ENCODE measurements around the gene UBTF. TPM values are rescaled to one million over a fixed set of nuclear protein-coding genes. Genes with fewer than 3 reads are reported as not detected.

Gene UBTF, protein sequence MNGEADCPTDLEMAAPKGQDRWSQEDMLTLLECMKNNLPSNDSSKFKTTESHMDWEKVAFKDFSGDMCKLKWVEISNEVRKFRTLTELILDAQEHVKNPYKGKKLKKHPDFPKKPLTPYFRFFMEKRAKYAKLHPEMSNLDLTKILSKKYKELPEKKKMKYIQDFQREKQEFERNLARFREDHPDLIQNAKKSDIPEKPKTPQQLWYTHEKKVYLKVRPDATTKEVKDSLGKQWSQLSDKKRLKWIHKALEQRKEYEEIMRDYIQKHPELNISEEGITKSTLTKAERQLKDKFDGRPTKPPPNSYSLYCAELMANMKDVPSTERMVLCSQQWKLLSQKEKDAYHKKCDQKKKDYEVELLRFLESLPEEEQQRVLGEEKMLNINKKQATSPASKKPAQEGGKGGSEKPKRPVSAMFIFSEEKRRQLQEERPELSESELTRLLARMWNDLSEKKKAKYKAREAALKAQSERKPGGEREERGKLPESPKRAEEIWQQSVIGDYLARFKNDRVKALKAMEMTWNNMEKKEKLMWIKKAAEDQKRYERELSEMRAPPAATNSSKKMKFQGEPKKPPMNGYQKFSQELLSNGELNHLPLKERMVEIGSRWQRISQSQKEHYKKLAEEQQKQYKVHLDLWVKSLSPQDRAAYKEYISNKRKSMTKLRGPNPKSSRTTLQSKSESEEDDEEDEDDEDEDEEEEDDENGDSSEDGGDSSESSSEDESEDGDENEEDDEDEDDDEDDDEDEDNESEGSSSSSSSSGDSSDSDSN
- 44.5 TPM for total RNA-seq (2013)
- polyA plus RNA-seq: 10 to 100 TPM in 2 of 3 donors, 1 to 10 TPM in 1; 6.0 to 13.1 (median 12.5) TPM
- 27.2 and 40.0 TPM in 2 replicates for polyA minus RNA-seq
- total RNA-seq: 6.3 to 35.4 (median 28.8) reads per million in 11 experiments

DNA sequence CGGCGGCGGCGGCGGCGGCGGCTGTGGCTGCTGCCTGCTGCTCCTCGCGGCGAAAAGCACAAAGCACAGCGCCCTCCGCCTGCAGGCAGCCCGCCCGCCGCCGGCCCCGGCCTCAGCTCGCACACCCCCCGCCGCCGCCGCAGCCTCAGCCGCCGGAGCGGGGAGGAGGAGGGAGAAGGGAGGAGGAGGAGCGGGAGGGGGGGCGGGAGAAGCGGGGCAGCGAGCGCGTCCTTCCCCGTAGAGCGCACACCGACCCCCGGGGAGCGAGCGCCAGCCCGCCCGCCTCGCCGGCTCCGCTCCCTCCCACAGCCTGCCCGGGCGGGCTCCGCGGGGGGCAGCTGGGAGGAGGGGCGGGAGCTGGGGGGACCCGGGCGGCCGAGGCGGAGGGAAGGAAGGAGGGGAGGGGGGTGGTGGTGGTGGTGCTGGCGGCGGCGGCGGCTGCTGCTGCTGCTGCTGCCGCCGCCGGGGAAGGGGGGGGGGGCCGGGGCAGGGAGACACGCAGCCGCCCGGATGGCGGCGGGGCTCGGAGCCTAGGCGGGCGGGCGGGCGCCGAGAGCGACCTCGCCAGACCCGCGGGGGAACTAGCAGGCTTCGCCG, at the start of gene UBTF:
UBTF (minus strand) TSS at position 60 of the 597 bp plus-strand sequence. CDS start 1,446 bp downstream, outside the sequence.
- Mint-ChIP-seq H3K36me3 (peaks cover 24 to 27% of the 10 kb centered on the region in 2 donors), H3K27me3 (ENCODE audit: low read depth in 3 of 3) (peaks cover 5 to 7% (median 6%) of the 10 kb centered on the region in 3 donors), H3K9me3 (peaks cover 0 to 2% (median 0%) of the 10 kb centered on the region in 7 donors), H3K27ac (peak within 1 kb of the TSS in 6 of 7 donors; percentile 45 to 93 (median 87)), H3K4me1 (peaks cover 42% of the 10 kb centered on the region), H3K4me3 (peak within 1 kb of the TSS; percentile 94 to 96)
- H3K4me3 ChIP-seq (replicated peaks in 1 of 3; ENCODE audit: low read depth in 2 of 3, low read length in 3 of 3): peak within 1 kb of the TSS; percentile 90 to 95 (median 92)
- intact Hi-C loops (cut with micrococcal nuclease): loop anchor here (1.0 to 5.0 kb wide), 4 partner anchors 21 to 125 kb away; partner anchors contain the start of genes SLC25A39 (in 2 of the 2) and GRN (in 1 of the 2)
- H3K27ac ChIP-seq (ENCODE audit: low read depth in 1 of 2, low read length in 2 of 2): peak within 1 kb of the TSS; percentile 60 to 80
- H3K4me1 ChIP-seq (ENCODE audit: control insufficient read depth in 1 of 2, insufficient read depth in 2 of 2, low read length in 2 of 2): peaks cover 36 to 41% of the 10 kb centered on the region in 2 donors
- peak in 2 of 3 donors; percentile 26 to 52 for DNase-seq
- peak within 1 kb of the TSS; percentile 65 for H2AFZ ChIP-seq (ENCODE audit: insufficient read depth, low read depth, low read length, poor library complexity, severe bottlenecking)
- H3K27me3 ChIP-seq (ENCODE audit: control insufficient read depth in 2 of 2, insufficient read depth in 2 of 2, low read length in 2 of 2): no peaks in the 10 kb centered on the region
- H3K9ac ChIP-seq (ENCODE audit: insufficient read depth, low read length, poor library complexity, severe bottlenecking): peak within 1 kb of the TSS; percentile 82
- peaks cover 54% of the 10 kb centered on the region for H3K79me2 ChIP-seq (ENCODE audit: insufficient read depth, low read length)
- H3K4me2 ChIP-seq (replicated peaks; ENCODE audit: extremely low read depth, low read length, poor library complexity, severe bottlenecking): peak within 1 kb of the TSS; percentile 100
- peaks cover 20 to 22% of the 10 kb centered on the region in 2 donors for H3K36me3 ChIP-seq (replicated peaks in 1 of 2; ENCODE audit: control insufficient read depth in 1 of 2, insufficient read depth in 2 of 2, low read length in 2 of 2)
- WGBS (ENCODE audit: insufficient coverage): under 1% methylated on average over 28 of the region's 76 CpGs
- H4K20me1 ChIP-seq (ENCODE audit: insufficient read depth, low read length): peaks cover 35% of the 10 kb centered on the region
- no peaks in the 10 kb centered on the region for H3K9me3 ChIP-seq (replicated peaks in 1 of 2; ENCODE audit: control insufficient read depth in 1 of 2, insufficient read depth in 1 of 2, low read length in 2 of 2)
- TF ChIP-seq, protein P1, sequence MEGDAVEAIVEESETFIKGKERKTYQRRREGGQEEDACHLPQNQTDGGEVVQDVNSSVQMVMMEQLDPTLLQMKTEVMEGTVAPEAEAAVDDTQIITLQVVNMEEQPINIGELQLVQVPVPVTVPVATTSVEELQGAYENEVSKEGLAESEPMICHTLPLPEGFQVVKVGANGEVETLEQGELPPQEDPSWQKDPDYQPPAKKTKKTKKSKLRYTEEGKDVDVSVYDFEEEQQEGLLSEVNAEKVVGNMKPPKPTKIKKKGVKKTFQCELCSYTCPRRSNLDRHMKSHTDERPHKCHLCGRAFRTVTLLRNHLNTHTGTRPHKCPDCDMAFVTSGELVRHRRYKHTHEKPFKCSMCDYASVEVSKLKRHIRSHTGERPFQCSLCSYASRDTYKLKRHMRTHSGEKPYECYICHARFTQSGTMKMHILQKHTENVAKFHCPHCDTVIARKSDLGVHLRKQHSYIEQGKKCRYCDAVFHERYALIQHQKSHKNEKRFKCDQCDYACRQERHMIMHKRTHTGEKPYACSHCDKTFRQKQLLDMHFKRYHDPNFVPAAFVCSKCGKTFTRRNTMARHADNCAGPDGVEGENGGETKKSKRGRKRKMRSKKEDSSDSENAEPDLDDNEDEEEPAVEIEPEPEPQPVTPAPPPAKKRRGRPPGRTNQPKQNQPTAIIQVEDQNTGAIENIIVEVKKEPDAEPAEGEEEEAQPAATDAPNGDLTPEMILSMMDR (IDR thresholded peaks at IDR 0.05): no peak
